Esophagus muscularis mucosa (tissue), 3 donors: ENCODE data around the gene GRAMD2B.

Experiments used
- POLR2A ChIP-seq: fragments of 450-650 bp; IDR thresholded peaks from one replicate; pipeline ENCODE4 v1.6.1; 2017; ENCODE audit warnings: antibody characterized with exemption, moderate library complexity, mild to moderate bottlenecking, low read depth
- TF ChIP-seq, protein P1 (sequence below), 3 experiments: fragments of 200-600 bp in 2 of 3; fragments of 450-650 bp in 1 of 3; sonication (generic) in 2 of 3; IDR thresholded peaks; one replicate each; pipeline ENCODE4 v1.5.1; 2017 to 2019; ENCODE audit warnings: antibody characterized with exemption in 3 of 3, mild to moderate bottlenecking in 2 of 3, moderate library complexity in 1 of 3

GRCh38 chr5:126441230-126441629 is 18.0 kb downstream of the GRAMD2B start:
- TF ChIP-seq, protein P1, sequence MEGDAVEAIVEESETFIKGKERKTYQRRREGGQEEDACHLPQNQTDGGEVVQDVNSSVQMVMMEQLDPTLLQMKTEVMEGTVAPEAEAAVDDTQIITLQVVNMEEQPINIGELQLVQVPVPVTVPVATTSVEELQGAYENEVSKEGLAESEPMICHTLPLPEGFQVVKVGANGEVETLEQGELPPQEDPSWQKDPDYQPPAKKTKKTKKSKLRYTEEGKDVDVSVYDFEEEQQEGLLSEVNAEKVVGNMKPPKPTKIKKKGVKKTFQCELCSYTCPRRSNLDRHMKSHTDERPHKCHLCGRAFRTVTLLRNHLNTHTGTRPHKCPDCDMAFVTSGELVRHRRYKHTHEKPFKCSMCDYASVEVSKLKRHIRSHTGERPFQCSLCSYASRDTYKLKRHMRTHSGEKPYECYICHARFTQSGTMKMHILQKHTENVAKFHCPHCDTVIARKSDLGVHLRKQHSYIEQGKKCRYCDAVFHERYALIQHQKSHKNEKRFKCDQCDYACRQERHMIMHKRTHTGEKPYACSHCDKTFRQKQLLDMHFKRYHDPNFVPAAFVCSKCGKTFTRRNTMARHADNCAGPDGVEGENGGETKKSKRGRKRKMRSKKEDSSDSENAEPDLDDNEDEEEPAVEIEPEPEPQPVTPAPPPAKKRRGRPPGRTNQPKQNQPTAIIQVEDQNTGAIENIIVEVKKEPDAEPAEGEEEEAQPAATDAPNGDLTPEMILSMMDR (IDR thresholded peaks at IDR 0.05) = no peak
- TF ChIP-seq POLR2A = no peak
